HL-60 (cell line): ENCODE measurements around the gene PHYHIPL.

Experiments used
- DNase-seq, 2 experiments: peaks; one replicate each; pipeline ENCODE4 v3.0.0-alpha.2; 2010 to 2020; ENCODE audit warnings: low read depth in 1 of 2, low spot score in 1 of 2
- H3K27ac ChIP-seq: fragments of 250-450 bp; sonication (Bioruptor Pico); replicated peaks from 2 replicates; pipeline ENCODE4 v1.5.1; 2020; ENCODE audit warnings: mild to moderate bottlenecking, moderate library complexity
- H3K27me3 ChIP-seq: fragments of 250-450 bp; sonication (Bioruptor Pico); 2 replicates; pipeline ENCODE4 v1.5.1; 2021; ENCODE audit warnings: mild to moderate bottlenecking, moderate library complexity; ENCODE audit not compliant: insufficient read depth, poor library complexity, severe bottlenecking
- H3K4me3 ChIP-seq: replicated peaks from 2 replicates; pipeline ENCODE4 v1.5.1; 2011; ENCODE audit warnings: mild to moderate bottlenecking, control low read depth, low read length; ENCODE audit not compliant: insufficient read depth
- CTCF ChIP-seq: IDR thresholded peaks from one replicate; pipeline ENCODE4 v1.5.1; 2011; ENCODE audit warnings: low read length, control low read depth, inconsistent platforms; ENCODE audit not compliant: insufficient read depth
- GABPA ChIP-seq: IDR thresholded peaks from 2 replicates; pipeline ENCODE4 v1.6.1; 2012; ENCODE audit warnings: low read depth
- POLR2AphosphoS5 ChIP-seq: IDR thresholded peaks from 2 replicates; pipeline ENCODE4 v1.6.1; 2012; ENCODE audit warnings: low read depth
- REST ChIP-seq: IDR thresholded peaks from 2 replicates; pipeline ENCODE4 v1.6.1; 2012; ENCODE audit warnings: low read depth; ENCODE audit not compliant: insufficient replicate concordance
- SPI1 ChIP-seq: IDR thresholded peaks from 2 replicates; pipeline ENCODE4 v1.6.1; 2012; ENCODE audit warnings: low read depth, mild to moderate bottlenecking, borderline replicate concordance

Gene PHYHIPL

GRCh38 chr10:59242057-59242456, 65.6 kb downstream of the PHYHIPL start:
- no peak for TF ChIP-seq REST
- no peak for TF ChIP-seq CTCF
- no peak for TF ChIP-seq SPI1
- no peak for TF ChIP-seq POLR2AphosphoS5
- no peak for TF ChIP-seq GABPA
- no peak overlapping the region for H3K4me3 ChIP-seq
- peaks cover 2% of the 10 kb centered on the region for H3K27me3 ChIP-seq
- no peak for DNase-seq
- H3K27ac ChIP-seq, result no peak overlapping the region

GRCh38 chr10:59242991-59243390, 66.5 kb downstream of the PHYHIPL start:
- Histone ChIP-seq H3K4me3 (no peak overlapping the region), H3K27me3 (peaks cover 2% of the 10 kb centered on the region), H3K27ac (no peak overlapping the region)
- DNase-seq, result no peak
- TF ChIP-seq POLR2AphosphoS5 (no peak), REST (no peak), CTCF (no peak), GABPA (no peak), SPI1 (no peak)

GRCh38 chr10:59243611-59244195, 67.3 kb downstream of the PHYHIPL start:
- Histone ChIP-seq H3K27me3 (peaks cover 2% of the 10 kb centered on the region), H3K4me3 (no peak overlapping the region), H3K27ac (no peak overlapping the region)
- DNase-seq, result no peak
- TF ChIP-seq POLR2AphosphoS5 (no peak), CTCF (no peak), GABPA (no peak), REST (no peak), SPI1 (no peak)
